Measurements from ENCODE around the gene NMB.
"Not testable (repeated sequence)": the region's sequence is repeated elsewhere in the genome, so short reads cannot be mapped to it uniquely, and the experiment has no call there.

DNA sequence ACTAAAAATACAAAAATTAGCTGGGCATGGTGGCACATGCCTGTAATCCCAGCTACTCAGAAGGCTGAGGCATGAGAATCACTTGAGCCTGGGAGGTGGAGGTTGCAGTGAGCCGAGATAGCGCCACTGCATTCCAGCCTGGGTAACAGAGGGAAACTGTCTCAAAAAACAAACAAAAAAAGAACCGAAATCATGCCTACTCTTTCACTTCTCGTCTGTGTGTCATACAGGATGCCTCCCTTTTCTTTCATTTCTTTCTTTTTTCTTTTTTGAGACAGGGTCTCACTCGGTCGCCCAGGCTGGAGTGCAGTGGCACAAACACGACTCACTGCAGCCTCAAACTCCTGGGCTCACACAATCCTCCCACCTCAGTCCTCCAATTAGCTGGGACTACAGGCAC is 28.4 kb upstream of the NMB start:
- not testable (repeated sequence) for TF ChIP-seq POLR2A (IDR thresholded peaks at IDR 0.05; ENCODE audit: insufficient read depth in 1 of 2, low read depth in 2 of 2, low read length in 2 of 2); NR1H2 (CRISPR knock-in tag; IDR thresholded peaks at IDR 0.05; ENCODE audit: borderline replicate concordance, low read depth); ZNF703 (CRISPR knock-in tag; IDR thresholded peaks at IDR 0.05; ENCODE audit: borderline replicate concordance); EP300 (IDR thresholded peaks at IDR 0.05; ENCODE audit: low read depth in 2 of 2, low read length in 2 of 2); EP300 (CRISPR knock-in tag; IDR thresholded peaks at IDR 0.05; ENCODE audit: borderline replicate concordance); CTCF (CRISPR knock-in tag; IDR thresholded peaks at IDR 0.05); NFE2L2 (IDR thresholded peaks at IDR 0.05; ENCODE audit: low read length); NCOA2 (CRISPR knock-in tag; IDR thresholded peaks at IDR 0.05); KDM5B (CRISPR knock-in tag; IDR thresholded peaks at IDR 0.05; ENCODE audit: borderline replicate concordance); ETV5 (CRISPR knock-in tag; IDR thresholded peaks at IDR 0.05; ENCODE audit: borderline replicate concordance); FOXM1 (CRISPR knock-in tag; IDR thresholded peaks at IDR 0.05); MAZ (IDR thresholded peaks at IDR 0.05; ENCODE audit: borderline replicate concordance, low read depth, low read length); MAZ (CRISPR knock-in tag; IDR thresholded peaks at IDR 0.05; ENCODE audit: low read depth)
- TF ChIP-seq, protein P1, sequence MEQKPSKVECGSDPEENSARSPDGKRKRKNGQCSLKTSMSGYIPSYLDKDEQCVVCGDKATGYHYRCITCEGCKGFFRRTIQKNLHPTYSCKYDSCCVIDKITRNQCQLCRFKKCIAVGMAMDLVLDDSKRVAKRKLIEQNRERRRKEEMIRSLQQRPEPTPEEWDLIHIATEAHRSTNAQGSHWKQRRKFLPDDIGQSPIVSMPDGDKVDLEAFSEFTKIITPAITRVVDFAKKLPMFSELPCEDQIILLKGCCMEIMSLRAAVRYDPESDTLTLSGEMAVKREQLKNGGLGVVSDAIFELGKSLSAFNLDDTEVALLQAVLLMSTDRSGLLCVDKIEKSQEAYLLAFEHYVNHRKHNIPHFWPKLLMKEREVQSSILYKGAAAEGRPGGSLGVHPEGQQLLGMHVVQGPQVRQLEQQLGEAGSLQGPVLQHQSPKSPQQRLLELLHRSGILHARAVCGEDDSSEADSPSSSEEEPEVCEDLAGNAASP (CRISPR knock-in tag; IDR thresholded peaks at IDR 0.05; ENCODE audit: borderline replicate concordance), result not testable (repeated sequence)
